ENCODE results near the gene ENO4. TPM values are rescaled to one million over a fixed set of nuclear protein-coding genes. Genes with fewer than 3 reads are reported as not detected.

The ENO4 gene
- polyA plus RNA-seq, 4 donors, result 0.03 to 0.44 TPM; not detected in 2

GRCh38 chr10:116866987-116867595 lies 17.8 kb downstream of the ENO4 start:
- Histone ChIP-seq H3K4me1 (ENCODE audit: control insufficient read depth in 3 of 3, insufficient read depth in 2 of 3, low read depth in 1 of 3, low read length in 2 of 3) (no peaks in the 10 kb centered on the region), H3K27me3 (ENCODE audit: control insufficient read depth in 3 of 3, insufficient read depth in 3 of 3, low read length in 3 of 3) (no peaks in the 10 kb centered on the region), H3K4me3 (ENCODE audit: low read depth in 1 of 3, low read length in 3 of 3) (no peak overlapping the region), H3K9me3 (ENCODE audit: control insufficient read depth in 2 of 2, insufficient read depth in 1 of 2, low read depth in 1 of 2, low read length in 1 of 2) (no peaks in the 10 kb centered on the region), H3K27ac (ENCODE audit: low read depth in 1 of 3, low read length in 2 of 3) (no peak overlapping the region), H3K36me3 (ENCODE audit: control insufficient read depth in 3 of 3, insufficient read depth in 2 of 3, low read depth in 1 of 3, low read length in 3 of 3) (no peaks in the 10 kb centered on the region)
- FAIRE-seq (no peak), DNase-seq (no peak)
- 88 to 91% (median 89%) methylated on average over 6 of the region's 6 CpGs for WGBS, 3 donors

DNA sequence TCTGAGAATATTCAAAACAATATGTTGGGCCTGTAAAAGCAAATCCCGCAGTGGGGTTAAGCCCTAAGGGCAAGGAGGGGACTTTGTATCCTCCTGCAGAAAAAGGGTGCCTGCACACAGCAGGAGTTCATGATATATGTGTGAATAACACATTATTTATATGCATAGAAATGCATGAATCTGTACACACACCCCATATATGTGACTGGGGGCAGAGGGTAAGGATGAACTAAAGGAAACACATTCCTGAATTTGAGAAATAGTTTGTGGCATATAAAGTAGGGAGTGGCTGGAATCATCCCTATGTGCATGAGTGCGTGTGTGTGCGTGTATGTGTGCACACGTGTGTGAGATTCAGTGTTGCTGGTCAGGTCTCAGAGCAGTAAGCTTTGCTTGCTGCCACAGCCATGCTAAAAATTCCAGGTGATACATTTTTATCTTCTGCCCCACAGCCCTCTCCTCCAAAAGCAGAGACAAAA lies 18.9 kb downstream of the ENO4 start:
- Histone ChIP-seq H3K4me1 (ENCODE audit: control insufficient read depth in 3 of 3, insufficient read depth in 2 of 3, low read depth in 1 of 3, low read length in 2 of 3) (no peaks in the 10 kb centered on the region), H3K27ac (ENCODE audit: low read depth in 1 of 3, low read length in 2 of 3) (no peak overlapping the region), H3K4me3 (ENCODE audit: low read depth in 1 of 3, low read length in 3 of 3) (no peak overlapping the region), H3K9me3 (ENCODE audit: control insufficient read depth in 2 of 2, insufficient read depth in 1 of 2, low read depth in 1 of 2, low read length in 1 of 2) (no peaks in the 10 kb centered on the region), H3K27me3 (ENCODE audit: control insufficient read depth in 3 of 3, insufficient read depth in 3 of 3, low read length in 3 of 3) (no peaks in the 10 kb centered on the region), H3K36me3 (ENCODE audit: control insufficient read depth in 3 of 3, insufficient read depth in 2 of 3, low read depth in 1 of 3, low read length in 3 of 3) (no peaks in the 10 kb centered on the region)
- no peak for FAIRE-seq
- no peak for DNase-seq
- 63 to 75% (median 68%) methylated on average over 4 of the region's 4 CpGs for WGBS, 3 donors

DNA sequence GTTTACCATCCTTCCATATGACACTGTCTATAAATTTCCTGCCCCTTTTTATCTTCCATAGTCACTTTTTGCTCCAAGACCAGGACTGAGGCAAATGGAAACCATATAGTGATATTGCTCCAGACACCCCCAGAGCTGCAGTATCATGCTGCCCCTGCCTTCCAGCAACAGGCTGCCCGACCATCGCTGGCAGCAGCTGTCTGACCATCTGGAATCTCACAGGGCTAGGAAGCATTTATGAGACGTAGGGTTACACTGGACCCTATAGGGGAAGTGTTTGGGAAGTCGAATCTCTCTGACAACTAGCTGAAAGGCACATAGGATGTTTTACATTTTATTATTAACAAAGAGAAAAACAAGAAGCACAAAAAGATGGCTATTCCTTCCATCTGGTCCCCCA lies 19.4 kb downstream of the ENO4 start:
- Histone ChIP-seq H3K9me3 (ENCODE audit: control insufficient read depth in 2 of 2, insufficient read depth in 1 of 2, low read depth in 1 of 2, low read length in 1 of 2) (no peaks in the 10 kb centered on the region), H3K27ac (ENCODE audit: low read depth in 1 of 3, low read length in 2 of 3) (no peak overlapping the region), H3K4me3 (ENCODE audit: low read depth in 1 of 3, low read length in 3 of 3) (no peak overlapping the region), H3K4me1 (ENCODE audit: control insufficient read depth in 3 of 3, insufficient read depth in 2 of 3, low read depth in 1 of 3, low read length in 2 of 3) (no peaks in the 10 kb centered on the region), H3K36me3 (ENCODE audit: control insufficient read depth in 3 of 3, insufficient read depth in 2 of 3, low read depth in 1 of 3, low read length in 3 of 3) (no peaks in the 10 kb centered on the region), H3K27me3 (ENCODE audit: control insufficient read depth in 3 of 3, insufficient read depth in 3 of 3, low read length in 3 of 3) (no peaks in the 10 kb centered on the region)
- no peak for DNase-seq
- FAIRE-seq, result no peak
- WGBS, 3 donors, result 64 to 65% (median 65%) methylated on average over 4 of the region's 4 CpGs

GRCh38 chr10:116870949-116871348 lies 21.6 kb downstream of the ENO4 start:
- no peak overlapping the region for H3K4me3 ChIP-seq (ENCODE audit: low read depth in 1 of 3, low read length in 3 of 3)
- no peak overlapping the region for H3K27ac ChIP-seq (ENCODE audit: low read depth in 1 of 3, low read length in 2 of 3)
- H3K36me3 ChIP-seq (ENCODE audit: control insufficient read depth in 3 of 3, insufficient read depth in 2 of 3, low read depth in 1 of 3, low read length in 3 of 3), result no peaks in the 10 kb centered on the region
- WGBS, 3 donors, result 62 to 87% (median 72%) methylated on average over 2 of the region's 2 CpGs
- H3K27me3 ChIP-seq (ENCODE audit: control insufficient read depth in 3 of 3, insufficient read depth in 3 of 3, low read length in 3 of 3), result peaks cover 0 to 4% (median 0%) of the 10 kb centered on the region in 3 donors
- no peak for FAIRE-seq
- H3K9me3 ChIP-seq (ENCODE audit: control insufficient read depth in 2 of 2, insufficient read depth in 1 of 2, low read depth in 1 of 2, low read length in 1 of 2), result no peaks in the 10 kb centered on the region
- no peaks in the 10 kb centered on the region for H3K4me1 ChIP-seq (ENCODE audit: control insufficient read depth in 3 of 3, insufficient read depth in 2 of 3, low read depth in 1 of 3, low read length in 2 of 3)
- peak in 1 of 2 donors; percentile 17 for DNase-seq

DNA sequence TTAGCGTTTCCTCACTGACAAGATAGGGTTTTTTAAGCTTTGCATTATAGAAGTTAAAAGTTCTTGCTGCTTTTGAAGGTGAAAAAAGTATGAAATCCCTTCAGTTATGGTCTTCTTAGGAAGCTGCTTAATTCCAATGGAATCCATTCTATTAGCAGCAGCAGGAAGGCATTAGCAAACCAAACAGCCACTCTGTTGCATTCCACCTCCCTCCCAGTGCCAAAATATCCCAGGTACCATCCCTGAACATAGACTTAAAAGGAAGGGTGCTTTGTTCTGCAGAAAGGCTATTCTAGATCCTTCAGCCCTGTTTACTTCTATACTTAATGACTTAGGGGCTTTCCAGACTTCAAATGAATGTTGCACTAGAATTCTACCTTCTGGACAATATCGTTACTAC lies 23.8 kb downstream of the ENO4 start:
- WGBS, 3 donors, result 51 to 60% (median 56%) methylated on average over 2 of the region's 2 CpGs
- no peaks in the 10 kb centered on the region for H3K9me3 ChIP-seq (ENCODE audit: control insufficient read depth in 2 of 2, insufficient read depth in 1 of 2, low read depth in 1 of 2, low read length in 1 of 2)
- peaks cover 0 to 4% (median 0%) of the 10 kb centered on the region in 3 donors for H3K27me3 ChIP-seq (ENCODE audit: control insufficient read depth in 3 of 3, insufficient read depth in 3 of 3, low read length in 3 of 3)
- H3K36me3 ChIP-seq (ENCODE audit: control insufficient read depth in 3 of 3, insufficient read depth in 2 of 3, low read depth in 1 of 3, low read length in 3 of 3), result no peaks in the 10 kb centered on the region
- H3K4me1 ChIP-seq (ENCODE audit: control insufficient read depth in 3 of 3, insufficient read depth in 2 of 3, low read depth in 1 of 3, low read length in 2 of 3), result no peaks in the 10 kb centered on the region
- no peak for FAIRE-seq
- H3K4me3 ChIP-seq (ENCODE audit: low read depth in 1 of 3, low read length in 3 of 3), result no peak overlapping the region
- no peak for DNase-seq
- H3K27ac ChIP-seq (ENCODE audit: low read depth in 1 of 3, low read length in 2 of 3), result no peak overlapping the region

DNA sequence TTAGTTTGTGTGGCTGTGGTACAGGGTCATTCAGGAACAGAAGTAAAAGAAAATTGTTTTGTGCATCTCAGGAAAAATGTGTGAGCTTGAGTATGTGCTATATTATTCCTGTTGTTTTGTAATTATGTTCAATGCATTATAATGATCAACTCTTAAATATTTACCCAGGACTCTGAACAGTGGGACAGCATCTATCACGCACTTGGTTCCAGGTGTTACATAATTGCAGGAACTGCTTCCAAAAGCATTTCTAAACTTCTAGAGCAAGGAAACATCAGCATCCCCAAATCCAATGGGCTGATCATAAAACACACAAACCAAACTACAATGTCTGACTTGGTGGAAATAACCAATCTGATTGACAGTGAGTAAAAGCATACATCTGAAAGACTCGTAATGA lies 26.6 kb downstream of the ENO4 start:
- Histone ChIP-seq H3K27me3 (ENCODE audit: control insufficient read depth in 3 of 3, insufficient read depth in 3 of 3, low read length in 3 of 3) (peaks cover 0 to 4% (median 0%) of the 10 kb centered on the region in 3 donors), H3K36me3 (ENCODE audit: control insufficient read depth in 3 of 3, insufficient read depth in 2 of 3, low read depth in 1 of 3, low read length in 3 of 3) (no peaks in the 10 kb centered on the region), H3K4me1 (ENCODE audit: control insufficient read depth in 3 of 3, insufficient read depth in 2 of 3, low read depth in 1 of 3, low read length in 2 of 3) (no peaks in the 10 kb centered on the region), H3K27ac (ENCODE audit: low read depth in 1 of 3, low read length in 2 of 3) (no peak overlapping the region), H3K4me3 (ENCODE audit: low read depth in 1 of 3, low read length in 3 of 3) (no peak overlapping the region), H3K9me3 (ENCODE audit: control insufficient read depth in 2 of 2, insufficient read depth in 1 of 2, low read depth in 1 of 2, low read length in 1 of 2) (no peaks in the 10 kb centered on the region)
- 78 to 92% (median 84%) methylated on average over 2 of the region's 2 CpGs for WGBS, 3 donors
- FAIRE-seq (no peak), DNase-seq (no peak)

GRCh38 chr10:116877391-116877790 lies 28.1 kb downstream of the ENO4 start:
- Histone ChIP-seq H3K36me3 (ENCODE audit: control insufficient read depth in 3 of 3, insufficient read depth in 2 of 3, low read depth in 1 of 3, low read length in 3 of 3) (no peaks in the 10 kb centered on the region), H3K9me3 (ENCODE audit: control insufficient read depth in 2 of 2, insufficient read depth in 1 of 2, low read depth in 1 of 2, low read length in 1 of 2) (no peaks in the 10 kb centered on the region), H3K4me1 (ENCODE audit: control insufficient read depth in 3 of 3, insufficient read depth in 2 of 3, low read depth in 1 of 3, low read length in 2 of 3) (no peaks in the 10 kb centered on the region), H3K27me3 (ENCODE audit: control insufficient read depth in 3 of 3, insufficient read depth in 3 of 3, low read length in 3 of 3) (peaks cover 0 to 4% (median 0%) of the 10 kb centered on the region in 3 donors), H3K27ac (ENCODE audit: low read depth in 1 of 3, low read length in 2 of 3) (no peak overlapping the region), H3K4me3 (ENCODE audit: low read depth in 1 of 3, low read length in 3 of 3) (no peak overlapping the region)
- no peak for FAIRE-seq
- DNase-seq, result no peak
- 71 to 90% (median 82%) methylated on average over 3 of the region's 3 CpGs for WGBS, 3 donors

DNA sequence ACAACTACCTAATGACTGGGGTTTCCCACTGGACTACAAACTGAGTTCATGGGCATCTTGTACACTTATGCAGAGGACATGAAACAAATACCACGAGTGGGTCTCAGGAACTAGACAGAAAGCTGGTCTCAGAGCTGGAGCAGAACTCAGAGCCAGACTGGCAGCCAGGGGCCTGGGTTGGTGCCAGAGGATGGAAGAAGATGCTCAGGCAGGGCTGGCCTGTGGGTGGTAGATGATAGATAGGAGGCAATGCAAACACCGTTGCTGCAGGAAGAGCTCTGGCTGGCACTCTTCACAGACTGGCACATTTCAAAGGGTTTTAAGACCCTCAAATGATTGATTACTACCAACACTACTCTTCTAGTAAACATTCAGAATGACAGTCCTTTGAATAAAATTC lies 28.8 kb downstream of the ENO4 start:
- Histone ChIP-seq H3K27me3 (ENCODE audit: control insufficient read depth in 3 of 3, insufficient read depth in 3 of 3, low read length in 3 of 3) (peaks cover 0 to 4% (median 0%) of the 10 kb centered on the region in 3 donors), H3K9me3 (ENCODE audit: control insufficient read depth in 2 of 2, insufficient read depth in 1 of 2, low read depth in 1 of 2, low read length in 1 of 2) (no peaks in the 10 kb centered on the region), H3K4me3 (ENCODE audit: low read depth in 1 of 3, low read length in 3 of 3) (no peak overlapping the region), H3K4me1 (ENCODE audit: control insufficient read depth in 3 of 3, insufficient read depth in 2 of 3, low read depth in 1 of 3, low read length in 2 of 3) (no peaks in the 10 kb centered on the region), H3K27ac (ENCODE audit: low read depth in 1 of 3, low read length in 2 of 3) (no peak overlapping the region), H3K36me3 (ENCODE audit: control insufficient read depth in 3 of 3, insufficient read depth in 2 of 3, low read depth in 1 of 3, low read length in 3 of 3) (no peaks in the 10 kb centered on the region)
- WGBS, 3 donors, result 63 to 72% (median 69%) methylated on average over 2 of the region's 2 CpGs
- FAIRE-seq (no peak), DNase-seq (no peak)

DNA sequence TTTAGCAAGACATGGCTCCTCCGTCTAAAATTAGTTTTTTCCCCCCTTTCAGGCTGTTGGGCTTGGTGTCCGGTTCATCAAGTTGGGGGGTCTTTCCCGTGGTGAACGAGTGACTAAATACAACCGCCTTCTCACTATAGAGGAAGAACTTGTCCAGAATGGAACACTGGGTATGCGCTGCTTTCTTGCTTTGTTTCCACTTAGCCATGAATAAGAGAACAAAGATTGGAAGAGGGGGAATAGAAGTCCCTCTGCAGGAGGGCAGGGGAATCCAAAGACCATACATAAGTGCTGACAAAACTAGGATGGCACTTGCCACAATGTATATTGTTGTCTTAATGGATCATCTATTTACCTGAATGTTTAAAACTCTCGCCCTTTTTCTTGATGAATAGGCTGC lies 30.5 kb downstream of the ENO4 start:
- 72 to 77% (median 77%) methylated on average over 7 of the region's 7 CpGs for WGBS, 3 donors
- no peaks in the 10 kb centered on the region for H3K36me3 ChIP-seq (ENCODE audit: control insufficient read depth in 3 of 3, insufficient read depth in 2 of 3, low read depth in 1 of 3, low read length in 3 of 3)
- no peak overlapping the region for H3K27ac ChIP-seq (ENCODE audit: low read depth in 1 of 3, low read length in 2 of 3)
- H3K9me3 ChIP-seq (ENCODE audit: control insufficient read depth in 2 of 2, insufficient read depth in 1 of 2, low read depth in 1 of 2, low read length in 1 of 2), result no peaks in the 10 kb centered on the region
- no peak for DNase-seq
- no peak for FAIRE-seq
- no peak overlapping the region for H3K4me3 ChIP-seq (ENCODE audit: low read depth in 1 of 3, low read length in 3 of 3)
- no peaks in the 10 kb centered on the region for H3K4me1 ChIP-seq (ENCODE audit: control insufficient read depth in 3 of 3, insufficient read depth in 2 of 3, low read depth in 1 of 3, low read length in 2 of 3)
- H3K27me3 ChIP-seq (ENCODE audit: control insufficient read depth in 3 of 3, insufficient read depth in 3 of 3, low read length in 3 of 3), result no peaks in the 10 kb centered on the region

Data from small intestine (tissue), 7 donors.